Fibroblast of lung (primary cell): ENCODE measurements around the gene RXFP4. TPM values are rescaled to one million over a fixed set of nuclear protein-coding genes. Genes with fewer than 3 reads are reported as not detected.

Experiments used
- DNase-seq, 2 donors: peaks; one replicate each; pipeline versions ENCODE4 v3.0.0 to v3.0.0-alpha.2; 2010; ENCODE audit warnings: low read depth in 2 of 2
- H2AFZ ChIP-seq: 2 replicates; pipeline ENCODE4 v1.5.1; 2012; ENCODE audit warnings: low read length, control low read depth, inconsistent platforms
- H3K27ac ChIP-seq: 2 replicates; pipeline ENCODE4 v1.5.1; 2011; ENCODE audit warnings: low read length, control low read depth; ENCODE audit not compliant: insufficient read depth
- H3K27me3 ChIP-seq: 2 replicates; pipeline ENCODE4 v1.5.1; 2011; ENCODE audit warnings: mild to moderate bottlenecking, low read length; ENCODE audit not compliant: control insufficient read depth, insufficient read depth
- H3K36me3 ChIP-seq: 2 replicates; pipeline ENCODE4 v1.5.1; 2011; ENCODE audit warnings: low read length; ENCODE audit not compliant: control insufficient read depth, insufficient read depth
- H3K4me1 ChIP-seq: 2 replicates; pipeline ENCODE4 v1.5.1; 2011; ENCODE audit warnings: low read length; ENCODE audit not compliant: control insufficient read depth, insufficient read depth; ENCODE audit errors: extremely low read depth
- H3K4me2 ChIP-seq: 2 replicates; pipeline ENCODE4 v1.5.1; 2011; ENCODE audit warnings: low read length, control low read depth; ENCODE audit not compliant: insufficient read depth; ENCODE audit errors: extremely low read depth
- H3K4me3 ChIP-seq, 4 experiments: fragments of 200-600 bp in 1 of 4; sonication (generic) in 1 of 4; replicated peaks in 1 of 4; 2 replicates each; pipeline ENCODE4 v1.5.1; 2011 to 2016; ENCODE audit warnings: low read length in 4 of 4, low read depth in 3 of 4, mild to moderate bottlenecking in 3 of 4, control low read depth in 2 of 4, inconsistent platforms in 1 of 4, mixed read lengths in 1 of 4; ENCODE audit not compliant: insufficient read depth in 1 of 4; ENCODE audit errors: control extremely low read depth in 1 of 4
- H3K79me2 ChIP-seq: 2 replicates; pipeline ENCODE4 v1.5.1; 2012; ENCODE audit warnings: mild to moderate bottlenecking, low read length, inconsistent platforms; ENCODE audit not compliant: control insufficient read depth, insufficient read depth
- H3K9ac ChIP-seq: 2 replicates; pipeline ENCODE4 v1.5.1; 2011; ENCODE audit warnings: mild to moderate bottlenecking, low read length, control low read depth; ENCODE audit not compliant: insufficient read depth
- H3K9me3 ChIP-seq: 2 replicates; pipeline ENCODE4 v1.5.1; 2012; ENCODE audit warnings: low read depth, low read length; ENCODE audit not compliant: control insufficient read depth, insufficient read depth
- H4K20me1 ChIP-seq: 2 replicates; pipeline ENCODE4 v1.5.1; 2011; ENCODE audit warnings: low read length; ENCODE audit not compliant: control insufficient read depth, insufficient read depth; ENCODE audit errors: extremely low read depth
- EZH2 ChIP-seq: IDR thresholded peaks from 2 replicates; pipeline ENCODE4 v1.5.1; 2012; ENCODE audit warnings: low read length, control low read depth, mild to moderate bottlenecking; ENCODE audit errors: missing control alignments
- polyA plus RNA-seq, 2 donors: library from polyadenylated mRNA; depleted of rRNA in 1 of 2; stranded (reverse) in 1 of 2; unstranded in 1 of 2; fragments of >200 nt; gene quantifications; 2 replicates each; pipeline ENCODE4 v1.2.1, GENCODE V29; 2011 to 2012; ENCODE audit warnings: missing spikeins in 1 of 2
- total RNA-seq: library from RNA; depleted of rRNA; stranded (reverse); fragments of >200 nt; gene quantifications from 2 replicates; pipeline ENCODE4 v1.2.1, GENCODE V29; 2014
- TF ChIP-seq, protein P1 (sequence below), 2 donors: IDR thresholded peaks in 1 of 2; conservative IDR thresholded peaks in 1 of 2; 1 replicate in 1 of 2; 2 replicates in 1 of 2; pipeline ENCODE4 v1.5.1; 2011 to 2012; ENCODE audit warnings: low read length in 2 of 2, control low read depth in 1 of 2, inconsistent platforms in 1 of 2, low read depth in 1 of 2, mild to moderate bottlenecking in 1 of 2

RXFP4 gene
- total and polyA plus RNA-seq, 2 donors (not counting 1 experiment from before 2014, with no cell fraction given) = not detected

DNA sequence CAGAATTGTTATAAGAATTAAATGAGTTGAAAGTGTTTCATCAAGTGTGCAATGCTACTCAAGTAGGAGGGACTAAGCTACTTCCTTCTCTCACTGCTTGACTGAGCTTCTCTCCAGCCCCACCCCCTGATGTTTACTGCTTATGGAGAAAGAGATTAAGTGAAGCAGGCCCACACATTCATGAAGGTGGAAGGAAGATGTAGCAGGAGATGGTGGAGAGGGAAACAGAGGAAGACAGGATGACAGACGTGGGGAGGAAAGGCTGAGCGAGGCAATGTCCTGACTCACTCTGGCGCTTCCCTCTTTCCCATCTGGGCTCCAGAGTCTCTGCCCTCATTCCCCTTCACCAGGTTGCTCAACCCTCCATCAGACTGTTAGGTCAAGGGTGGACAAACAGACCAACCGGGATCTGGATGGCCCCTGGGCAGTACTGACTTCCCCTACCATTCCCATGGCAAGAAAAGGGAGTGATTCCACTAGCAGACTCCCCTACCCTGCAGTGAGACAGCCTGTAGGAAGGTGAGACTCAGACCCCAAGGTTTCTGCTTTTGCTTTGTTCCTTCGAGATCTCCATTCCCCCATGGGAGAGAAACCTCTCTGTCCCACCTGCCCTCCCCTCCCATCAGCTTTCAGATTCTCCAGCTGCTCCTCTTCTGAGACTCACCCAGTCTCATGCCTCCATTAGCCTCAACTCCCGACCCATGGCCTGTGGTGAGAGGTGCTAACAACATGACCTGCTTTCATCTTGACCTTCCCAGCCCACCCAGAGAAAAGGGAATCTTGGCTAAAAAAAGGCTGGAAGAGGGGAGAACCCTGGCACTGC lies 40.0 kb downstream of the RXFP4 start:
- Histone ChIP-seq H4K20me1 (no peaks in the 10 kb centered on the region), H3K4me3 (peak overlapping the region; percentile 1 to 90 (median 61)), H3K27ac (peak overlapping the region; percentile 87), H3K36me3 (no peaks in the 10 kb centered on the region), H3K4me1 (peaks cover 33% of the 10 kb centered on the region), H3K9ac (peak overlapping the region; percentile 10), H3K79me2 (peaks cover 54% of the 10 kb centered on the region), H2AFZ (no peak overlapping the region), H3K4me2 (peak overlapping the region; percentile 96), H3K9me3 (no peaks in the 10 kb centered on the region), H3K27me3 (no peaks in the 10 kb centered on the region)
- DNase-seq = peak; percentile 78 to 90
- TF ChIP-seq EZH2 = no peak
- TF ChIP-seq, protein P1, sequence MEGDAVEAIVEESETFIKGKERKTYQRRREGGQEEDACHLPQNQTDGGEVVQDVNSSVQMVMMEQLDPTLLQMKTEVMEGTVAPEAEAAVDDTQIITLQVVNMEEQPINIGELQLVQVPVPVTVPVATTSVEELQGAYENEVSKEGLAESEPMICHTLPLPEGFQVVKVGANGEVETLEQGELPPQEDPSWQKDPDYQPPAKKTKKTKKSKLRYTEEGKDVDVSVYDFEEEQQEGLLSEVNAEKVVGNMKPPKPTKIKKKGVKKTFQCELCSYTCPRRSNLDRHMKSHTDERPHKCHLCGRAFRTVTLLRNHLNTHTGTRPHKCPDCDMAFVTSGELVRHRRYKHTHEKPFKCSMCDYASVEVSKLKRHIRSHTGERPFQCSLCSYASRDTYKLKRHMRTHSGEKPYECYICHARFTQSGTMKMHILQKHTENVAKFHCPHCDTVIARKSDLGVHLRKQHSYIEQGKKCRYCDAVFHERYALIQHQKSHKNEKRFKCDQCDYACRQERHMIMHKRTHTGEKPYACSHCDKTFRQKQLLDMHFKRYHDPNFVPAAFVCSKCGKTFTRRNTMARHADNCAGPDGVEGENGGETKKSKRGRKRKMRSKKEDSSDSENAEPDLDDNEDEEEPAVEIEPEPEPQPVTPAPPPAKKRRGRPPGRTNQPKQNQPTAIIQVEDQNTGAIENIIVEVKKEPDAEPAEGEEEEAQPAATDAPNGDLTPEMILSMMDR (conservative IDR thresholded peaks at IDR 0.05 in 1 of 2, IDR thresholded peaks at IDR 0.05 in 1 of 2; ENCODE audit: low read depth in 1 of 2, low read length in 2 of 2) = no peak

DNA sequence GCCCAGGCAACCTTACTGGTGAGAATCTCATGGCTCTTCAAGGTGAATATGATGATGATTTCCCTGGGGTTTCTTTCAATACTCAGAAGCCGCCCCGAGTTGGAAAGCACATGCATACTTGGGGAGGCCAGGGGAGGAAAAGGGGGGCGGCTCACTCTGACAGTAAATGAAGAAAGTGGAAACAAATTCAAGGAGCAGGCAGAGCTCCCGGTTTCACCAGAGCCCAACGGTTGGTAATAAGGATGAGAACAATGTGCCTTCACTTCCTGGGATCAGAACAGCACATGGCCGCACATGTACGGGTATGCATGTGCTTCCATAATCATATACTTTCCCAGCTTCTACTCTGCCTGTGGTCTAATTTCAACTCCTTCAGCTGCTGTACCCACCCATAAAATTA lies 40.7 kb downstream of the RXFP4 start:
- no peaks in the 10 kb centered on the region for H3K9me3 ChIP-seq
- peak overlapping the region; percentile 87 for H3K27ac ChIP-seq
- peaks cover 33% of the 10 kb centered on the region for H3K4me1 ChIP-seq
- H3K79me2 ChIP-seq = peaks cover 50% of the 10 kb centered on the region
- peak overlapping the region; percentile 71 for H3K4me2 ChIP-seq
- no peaks in the 10 kb centered on the region for H3K27me3 ChIP-seq
- TF ChIP-seq, protein P1 (conservative IDR thresholded peaks at IDR 0.05 in 1 of 2, IDR thresholded peaks at IDR 0.05 in 1 of 2; ENCODE audit: low read depth in 1 of 2, low read length in 2 of 2) = no peak
- no peak for TF ChIP-seq EZH2
- H2AFZ ChIP-seq = no peak overlapping the region
- H4K20me1 ChIP-seq = no peaks in the 10 kb centered on the region
- DNase-seq = no peak
- no peak overlapping the region for H3K9ac ChIP-seq
- H3K4me3 ChIP-seq = peak overlapping the region in 3 of 4 experiments; percentile 12 to 90 (median 88)
- H3K36me3 ChIP-seq = no peaks in the 10 kb centered on the region

DNA sequence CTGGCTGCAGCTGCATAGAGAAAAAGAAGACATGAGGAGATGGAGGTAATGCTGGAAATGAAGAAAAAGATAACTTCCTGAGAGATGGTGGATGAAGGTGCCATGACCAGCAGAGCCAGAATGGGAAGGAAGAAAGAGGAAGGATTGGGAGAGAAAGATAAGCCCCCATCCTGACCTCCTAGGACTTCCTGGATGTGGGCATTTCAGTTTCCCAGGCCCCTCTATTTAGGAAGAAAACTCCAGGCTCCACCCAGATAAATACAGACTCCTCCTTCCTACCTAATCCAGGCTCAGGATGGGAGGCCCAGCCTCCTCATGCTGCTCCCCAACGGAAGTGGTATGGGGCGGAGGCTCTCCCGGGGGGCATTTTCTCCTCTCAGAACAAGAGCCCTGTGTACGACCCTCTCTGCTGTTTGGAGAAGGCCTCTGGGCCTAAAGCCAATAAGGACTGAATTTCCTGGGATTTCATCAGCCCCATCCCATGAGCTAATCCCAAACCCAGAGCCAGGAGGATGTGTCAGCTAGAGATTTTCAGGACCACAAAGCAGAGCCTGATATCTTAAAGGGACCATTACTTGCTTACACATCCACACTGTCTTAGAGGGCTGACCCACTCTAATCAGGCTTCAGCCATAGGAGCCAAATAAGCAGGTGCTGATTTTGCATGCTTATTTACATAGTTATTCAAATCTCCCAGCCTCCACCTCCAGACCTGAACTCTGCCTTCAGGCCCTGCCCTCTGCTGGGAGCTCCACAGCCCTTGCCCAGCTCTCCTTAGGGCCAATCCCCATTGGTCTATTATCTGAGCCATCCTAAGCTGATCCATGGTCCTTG lies 42.0 kb downstream of the RXFP4 start:
- no peaks in the 10 kb centered on the region for H3K36me3 ChIP-seq
- H3K4me3 ChIP-seq = peak overlapping the region; percentile 3 to 90 (median 50)
- no peaks in the 10 kb centered on the region for H3K27me3 ChIP-seq
- H3K79me2 ChIP-seq = peaks cover 38% of the 10 kb centered on the region
- H3K9ac ChIP-seq = peak overlapping the region; percentile 57
- H4K20me1 ChIP-seq = no peaks in the 10 kb centered on the region
- no peaks in the 10 kb centered on the region for H3K9me3 ChIP-seq
- H3K27ac ChIP-seq = peak overlapping the region; percentile 87
- peaks cover 33% of the 10 kb centered on the region for H3K4me1 ChIP-seq
- H3K4me2 ChIP-seq = peak overlapping the region; percentile 76
- DNase-seq = peak; percentile 96 to 100
- TF ChIP-seq EZH2 = no peak
- TF ChIP-seq, protein P1 (conservative IDR thresholded peaks at IDR 0.05 in 1 of 2, IDR thresholded peaks at IDR 0.05 in 1 of 2; ENCODE audit: low read depth in 1 of 2, low read length in 2 of 2) = peak; percentile 6 to 26
- no peak overlapping the region for H2AFZ ChIP-seq
